ENCODE results near the gene MGAT5.

MGAT5 gene

GRCh38 chr2:134324430-134324829 is 70.6 kb downstream of the MGAT5 start:
- TF ChIP-seq ZNF274 (IDR thresholded peaks at IDR 0.05; ENCODE audit: low read depth, low read length): no peak
- H3K4me3 ChIP-seq (ENCODE audit: low read length): no peak overlapping the region

- TF ChIP-seq ZNF274 (IDR thresholded peaks at IDR 0.05; ENCODE audit: low read depth, low read length): no peak
- no peak overlapping the region for H3K4me3 ChIP-seq (ENCODE audit: low read length)
Measured at GRCh38 chr2:134324947-134325346, 71.1 kb downstream of the MGAT5 start.

- no peak overlapping the region for H3K4me3 ChIP-seq (ENCODE audit: low read length)
- TF ChIP-seq ZNF274 (IDR thresholded peaks at IDR 0.05; ENCODE audit: low read depth, low read length): no peak
Measured at GRCh38 chr2:134325696-134326095, 71.8 kb downstream of the MGAT5 start.

GRCh38 chr2:134327367-134327766 is 73.5 kb downstream of the MGAT5 start:
- H3K4me3 ChIP-seq (ENCODE audit: low read length): no peak overlapping the region
- TF ChIP-seq ZNF274 (IDR thresholded peaks at IDR 0.05; ENCODE audit: low read depth, low read length): no peak

GRCh38 chr2:134331081-134331480 is 77.2 kb downstream of the MGAT5 start:
- no peak for TF ChIP-seq ZNF274 (IDR thresholded peaks at IDR 0.05; ENCODE audit: low read depth, low read length)
- H3K4me3 ChIP-seq (ENCODE audit: low read length): no peak overlapping the region

- TF ChIP-seq ZNF274 (IDR thresholded peaks at IDR 0.05; ENCODE audit: low read depth, low read length): no peak
Measured at GRCh38 chr2:134333646-134334189, 79.8 kb downstream of the MGAT5 start.

GRCh38 chr2:134334542-134335353 is 80.9 kb downstream of the MGAT5 start:
- TF ChIP-seq ZNF274 (IDR thresholded peaks at IDR 0.05; ENCODE audit: low read depth, low read length): no peak
- no peak overlapping the region for H3K4me3 ChIP-seq (ENCODE audit: low read length)

More at GRCh38 chr2:134333646-134334189, 79.8 kb downstream of the MGAT5 start:
- H3K4me3 ChIP-seq (ENCODE audit: low read length): no peak overlapping the region

GRCh38 chr2:134335601-134336000 is 81.7 kb downstream of the MGAT5 start:
- no peak for TF ChIP-seq ZNF274 (IDR thresholded peaks at IDR 0.05; ENCODE audit: low read depth, low read length)
- H3K4me3 ChIP-seq (ENCODE audit: low read length): no peak overlapping the region

GRCh38 chr2:134336352-134336751 is 82.5 kb downstream of the MGAT5 start:
- no peak for TF ChIP-seq ZNF274 (IDR thresholded peaks at IDR 0.05; ENCODE audit: low read depth, low read length)
- no peak overlapping the region for H3K4me3 ChIP-seq (ENCODE audit: low read length)

- no peak overlapping the region for H3K4me3 ChIP-seq (ENCODE audit: low read length)
- no peak for TF ChIP-seq ZNF274 (IDR thresholded peaks at IDR 0.05; ENCODE audit: low read depth, low read length)
Measured at GRCh38 chr2:134336921-134337320, 83.0 kb downstream of the MGAT5 start.

- TF ChIP-seq ZNF274 (IDR thresholded peaks at IDR 0.05; ENCODE audit: low read depth, low read length): no peak
- no peak overlapping the region for H3K4me3 ChIP-seq (ENCODE audit: low read length)
Measured at GRCh38 chr2:134337631-134338030, 83.8 kb downstream of the MGAT5 start.

GRCh38 chr2:134338208-134338607 is 84.3 kb downstream of the MGAT5 start:
- no peak overlapping the region for H3K4me3 ChIP-seq (ENCODE audit: low read length)
- TF ChIP-seq ZNF274 (IDR thresholded peaks at IDR 0.05; ENCODE audit: low read depth, low read length): no peak

GRCh38 chr2:134341476-134341875 is 87.6 kb downstream of the MGAT5 start:
- no peak overlapping the region for H3K4me3 ChIP-seq (ENCODE audit: low read length)
- TF ChIP-seq ZNF274 (IDR thresholded peaks at IDR 0.05; ENCODE audit: low read depth, low read length): no peak

- no peak overlapping the region for H3K4me3 ChIP-seq (ENCODE audit: low read length)
- TF ChIP-seq ZNF274 (IDR thresholded peaks at IDR 0.05; ENCODE audit: low read depth, low read length): no peak
Measured at GRCh38 chr2:134344954-134345697, 91.3 kb downstream of the MGAT5 start.

- no peak for TF ChIP-seq ZNF274 (IDR thresholded peaks at IDR 0.05; ENCODE audit: low read depth, low read length)
- H3K4me3 ChIP-seq (ENCODE audit: low read length): no peak overlapping the region
Measured at GRCh38 chr2:134346141-134346540, 92.3 kb downstream of the MGAT5 start.

All from GM08714 (cell line).